ENCODE results near the gene GEMIN2. TPM values are rescaled to one million over a fixed set of nuclear protein-coding genes. Genes with fewer than 3 reads are reported as not detected.
"Not testable (repeated sequence)": the region's sequence is repeated elsewhere in the genome, so short reads cannot be mapped to it uniquely, and the experiment has no call there.

The GEMIN2 gene
- 10 to 100 TPM; 20.6 to 31.8 (median 29.2) TPM for polyA plus RNA-seq (ENCODE audit: insufficient read depth in 1 of 5, insufficient read length in 5 of 5, low replicate concordance in 1 of 5)
- long read RNA-seq, donor 1, transcript GEMIN2-202 (10 exons, 1,420 nt), result major isoform, 7 of 16 reads
- long read RNA-seq, donor 1, transcript GEMIN2-204 (10 exons, 825 nt), result minor isoform, 5 of 16 reads
- long read RNA-seq, donor 1, partial matches to known transcripts, result 0 of 16 reads
- long read RNA-seq, donor 1, other reads (novel, unspliced or antisense), result 0 of 16 reads
- long read RNA-seq, donor 2, transcript GEMIN2-202 (10 exons, 1,420 nt), result major isoform, 8 of 11 reads
- long read RNA-seq, donor 2, partial matches to known transcripts, result 0 of 11 reads
- long read RNA-seq, donor 2, other reads (novel, unspliced or antisense), result 0 of 11 reads
- long read RNA-seq, donor 3, transcript GEMIN2-202 (10 exons, 1,420 nt), result major isoform, 7 of 16 reads
- long read RNA-seq, donor 3, partial matches to known transcripts, result 6 of 16 reads
- long read RNA-seq, donor 3, other reads (novel, unspliced or antisense), result 0 of 16 reads
- long read RNA-seq, donor 4, transcript GEMIN2-202 (10 exons, 1,420 nt), result major isoform, 5 of 9 reads
- long read RNA-seq, donor 4, partial matches to known transcripts, result 0 of 9 reads
- long read RNA-seq, donor 4, other reads (novel, unspliced or antisense), result 0 of 9 reads
- long read RNA-seq, donor 5, transcript GEMIN2-202 (10 exons, 1,420 nt), result major isoform, 10 of 15 reads
- long read RNA-seq, donor 5, partial matches to known transcripts, result 0 of 15 reads
- long read RNA-seq, donor 5, other reads (novel, unspliced or antisense), result 0 of 15 reads
- long read RNA-seq, donor 6, transcript GEMIN2-202 (10 exons, 1,420 nt), result major isoform, 6 of 8 reads
- long read RNA-seq, donor 6, partial matches to known transcripts, result 0 of 8 reads
- long read RNA-seq, donor 6, other reads (novel, unspliced or antisense), result 0 of 8 reads
- long read RNA-seq, donor 7, partial matches to known transcripts, result 0 of 6 reads
- long read RNA-seq, donor 7, other reads (novel, unspliced or antisense), result 0 of 6 reads
- long read RNA-seq, donor 8, partial matches to known transcripts, result 0 of 3 reads
- long read RNA-seq, donor 8, other reads (novel, unspliced or antisense), result 0 of 3 reads

- peak; percentile 91 to 92 for DNase-seq
These were observed at the start of gene GEMIN2 for GRCh38 chr14:39114073-39114838. Gene GEMIN2 (plus strand): TSS chr14:39114323. CDS start chr14:39114339, 16 bp downstream.

GRCh38 chr14:39069169-39069805 is 44.8 kb upstream of the GEMIN2 start:
- not testable (repeated sequence) for DNase-seq

GRCh38 chr14:39069923-39070322 is 44.2 kb upstream of the GEMIN2 start:
- DNase-seq, result no peak

- no peak for DNase-seq
These were observed 43.0 kb upstream of the GEMIN2 start for GRCh38 chr14:39071096-39071495.

GRCh38 chr14:39080886-39081285 is 33.2 kb upstream of the GEMIN2 start:
- DNase-seq, result no peak

- no peak for DNase-seq
These were observed 31.0 kb upstream of the GEMIN2 start for GRCh38 chr14:39083127-39083526.

- DNase-seq, result no peak
These were observed 28.2 kb upstream of the GEMIN2 start for GRCh38 chr14:39085933-39086332.

- DNase-seq, result no peak
These were observed 26.6 kb upstream of the GEMIN2 start for GRCh38 chr14:39087493-39087892.

GRCh38 chr14:39090548-39091111 is 23.5 kb upstream of the GEMIN2 start:
- no peak for DNase-seq

GRCh38 chr14:39091716-39092115 is 22.4 kb upstream of the GEMIN2 start:
- no peak for DNase-seq

GRCh38 chr14:39094515-39094914 is 19.6 kb upstream of the GEMIN2 start:
- no peak for DNase-seq

- no peak for DNase-seq
These were observed 17.0 kb upstream of the GEMIN2 start for GRCh38 chr14:39097159-39097558.

GRCh38 chr14:39099215-39099614 is 14.9 kb upstream of the GEMIN2 start:
- not testable (repeated sequence) for DNase-seq

GRCh38 chr14:39099748-39100147 is 14.4 kb upstream of the GEMIN2 start:
- no peak for DNase-seq

- peak; percentile 57 to 61 for DNase-seq
These were observed 11.7 kb upstream of the GEMIN2 start for GRCh38 chr14:39102265-39102968.

- peak; percentile 88 for DNase-seq
These were observed 10.9 kb upstream of the GEMIN2 start, which contains the start of gene SEC23A for GRCh38 chr14:39102969-39103957. Gene SEC23A (minus strand): TSS chr14:39103235. CDS start chr14:39096118, 7,117 bp downstream.

- DNase-seq, result not testable (repeated sequence)
These were observed 9.9 kb upstream of the GEMIN2 start for GRCh38 chr14:39104078-39104801.

- DNase-seq, result no peak
These were observed 6.5 kb upstream of the GEMIN2 start for GRCh38 chr14:39107591-39107996.

Measured in right lung (tissue), 10 donors.